Neural cell (in vitro differentiated cells): ENCODE data around the gene GTF3C2. TPM values are rescaled to one million over a fixed set of nuclear protein-coding genes. Genes with fewer than 3 reads are reported as not detected.

Experiments used
- H2AFZ ChIP-seq: fragments of 200-600, 300-800 bp; sonication (generic), shearing (Covaris generic); 2 replicates; pipeline ENCODE4 v1.6.0; 2014; ENCODE audit warnings: low read depth, mild to moderate bottlenecking, antibody characterized with exemption, low read length, moderate library complexity
- H3F3A ChIP-seq: fragments of 200-600 bp; shearing (Covaris generic); 2 replicates; pipeline ENCODE4 v1.6.1; 2016; ENCODE audit warnings: mild to moderate bottlenecking, moderate library complexity, mixed read lengths, antibody characterized with exemption, low read length; ENCODE audit not compliant: insufficient read depth, poor library complexity, severe bottlenecking
- H3K27ac ChIP-seq: fragments of 200-600, 300-800 bp; sonication (generic), shearing (Covaris generic); 2 replicates; pipeline ENCODE4 v1.5.1; 2014; ENCODE audit warnings: mild to moderate bottlenecking, low read length, moderate library complexity
- H3K27me3 ChIP-seq: fragments of 300-800, 200-600 bp; sonication (generic), shearing (Covaris generic); 2 replicates; pipeline ENCODE4 v1.6.0; 2014; ENCODE audit warnings: mild to moderate bottlenecking, low read depth, low read length, moderate library complexity; ENCODE audit not compliant: insufficient read depth
- H3K36me3 ChIP-seq: fragments of 300-800, 200-600 bp; sonication (generic), shearing (Covaris generic); 2 replicates; pipeline ENCODE4 v1.5.1; 2014; ENCODE audit warnings: mild to moderate bottlenecking, antibody characterized with exemption, low read length, moderate library complexity; ENCODE audit not compliant: insufficient read depth
- H3K4me2 ChIP-seq: fragments of 300-800, 200-600 bp; sonication (generic), shearing (Covaris generic); 2 replicates; pipeline ENCODE4 v1.6.0; 2014; ENCODE audit warnings: mild to moderate bottlenecking, low read length
- H3K4me3 ChIP-seq: fragments of 300-800, 200-600 bp; sonication (generic), shearing (Covaris generic); 2 replicates; pipeline ENCODE4 v1.5.1; 2014; ENCODE audit warnings: mild to moderate bottlenecking, low read length, moderate library complexity
- H3K79me2 ChIP-seq: fragments of 200-600 bp; shearing (Covaris generic); replicated peaks from 2 replicates; pipeline ENCODE4 v1.6.0; 2014; ENCODE audit warnings: mild to moderate bottlenecking, low read length, moderate library complexity; ENCODE audit not compliant: insufficient read depth
- H3K9ac ChIP-seq: fragments of 300-800, 200-600 bp; sonication (generic), shearing (Covaris generic); 2 replicates; pipeline ENCODE4 v1.6.1; 2016; ENCODE audit warnings: mild to moderate bottlenecking, low read length, mixed read lengths
- H3K9me2 ChIP-seq: fragments of 200-600 bp; shearing (Covaris generic); 2 replicates; pipeline ENCODE4 v1.6.1; 2016; ENCODE audit warnings: mild to moderate bottlenecking, low read length, mixed read lengths; ENCODE audit not compliant: insufficient read depth
- H3K9me3 ChIP-seq: fragments of 200-600, 300-800 bp; sonication (generic), shearing (Covaris generic); 2 replicates; pipeline ENCODE4 v1.6.1; 2016; ENCODE audit warnings: mild to moderate bottlenecking, mixed run types, low read length, moderate library complexity, mixed read lengths
- H4K20me1 ChIP-seq: fragments of 200-600 bp; shearing (Covaris generic); 2 replicates; pipeline ENCODE4 v1.6.1; 2016; ENCODE audit warnings: mild to moderate bottlenecking, mixed run types; ENCODE audit not compliant: insufficient read depth
- CTCF ChIP-seq: fragments of 450-650 bp; IDR thresholded peaks from 2 replicates; pipeline ENCODE4 v1.5.1; 2014; ENCODE audit warnings: antibody characterized with exemption, mild to moderate bottlenecking, moderate library complexity; ENCODE audit not compliant: poor library complexity, severe bottlenecking
- EP300 ChIP-seq: fragments of 450-650 bp; conservative IDR thresholded peaks from 2 replicates; pipeline ENCODE4 v1.6.1; 2014; ENCODE audit warnings: antibody characterized with exemption, mild to moderate bottlenecking, moderate library complexity; ENCODE audit not compliant: poor library complexity, severe bottlenecking
- EZH2 ChIP-seq: fragments of 200-600, 300-800 bp; shearing (Covaris generic), sonication (generic); IDR thresholded peaks from 2 replicates; pipeline ENCODE4 v1.6.1; 2014; ENCODE audit warnings: antibody characterized with exemption, low read length, borderline replicate concordance, mild to moderate bottlenecking; ENCODE audit not compliant: insufficient read depth, poor library complexity, severe bottlenecking
- MXI1 ChIP-seq: fragments of 450-650 bp; conservative IDR thresholded peaks from 2 replicates; pipeline ENCODE4 v1.6.1; 2014; ENCODE audit warnings: antibody characterized with exemption, mild to moderate bottlenecking; ENCODE audit not compliant: poor library complexity, severe bottlenecking
- POLR2AphosphoS5 ChIP-seq: IDR thresholded peaks from 2 replicates; pipeline ENCODE4 v1.6.1; 2012
- RAD21 ChIP-seq: fragments of 450-650 bp; conservative IDR thresholded peaks from 2 replicates; pipeline ENCODE4 v1.6.1; 2014; ENCODE audit warnings: antibody characterized with exemption, mild to moderate bottlenecking, moderate library complexity
- REST ChIP-seq: IDR thresholded peaks from 2 replicates; pipeline ENCODE4 v1.6.1; 2012; ENCODE audit warnings: borderline replicate concordance
- SMC3 ChIP-seq: fragments of 450-650 bp; conservative IDR thresholded peaks from 2 replicates; pipeline ENCODE4 v1.6.1; 2014; ENCODE audit warnings: antibody characterized with exemption, mild to moderate bottlenecking, moderate library complexity; ENCODE audit not compliant: poor library complexity
- TAF1 ChIP-seq: IDR thresholded peaks from 2 replicates; pipeline ENCODE4 v1.6.1; 2012; ENCODE audit warnings: low read depth
- polyA plus RNA-seq: library from polyadenylated mRNA; depleted of rRNA; stranded (reverse); fragments of >200 nt; gene quantifications from 2 replicates; pipeline ENCODE4 v1.2.3, GENCODE V29; 2014

The GTF3C2 gene
- polyA plus RNA-seq, 1 donor from 2014 or later: 27.8 TPM

DNA sequence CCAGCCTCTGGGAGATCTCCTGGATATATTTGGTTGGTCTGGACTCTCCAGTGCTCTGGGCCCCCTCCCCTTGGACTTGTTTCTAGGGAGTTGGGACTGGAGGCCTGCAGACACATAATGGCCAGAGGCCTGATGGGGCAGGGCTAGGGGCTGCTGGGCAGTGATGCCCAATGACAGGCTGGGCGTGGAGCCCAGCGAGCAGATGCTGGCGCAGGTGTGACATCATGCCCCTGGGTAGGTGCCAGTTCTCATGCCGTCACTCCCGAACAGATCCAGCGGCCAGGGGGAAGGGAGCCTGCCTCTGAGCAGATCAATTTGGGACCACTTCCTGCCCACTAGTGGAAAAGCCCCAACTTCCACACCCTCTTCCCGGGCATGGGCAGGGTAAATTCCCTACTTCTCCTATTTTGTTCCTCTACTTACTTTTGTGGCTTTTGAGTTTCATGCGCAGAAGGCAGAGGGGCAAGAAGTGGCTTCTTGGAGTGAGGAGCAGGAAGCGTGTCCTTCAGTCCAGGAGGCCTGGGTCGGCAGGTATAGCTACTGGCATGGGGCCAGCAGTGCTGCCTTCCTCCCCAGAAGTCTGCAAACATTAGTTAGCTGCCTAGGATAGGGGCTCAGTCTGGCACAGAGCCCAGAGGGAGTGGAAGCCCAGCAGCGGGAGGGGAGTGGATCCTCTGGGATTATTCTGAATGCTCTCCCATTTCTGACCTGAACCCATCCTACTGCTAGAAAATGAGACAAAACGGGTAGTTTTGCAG, 39.7 kb downstream of the GTF3C2 start:
- H3K9ac ChIP-seq: no peak overlapping the region
- H3K4me3 ChIP-seq: no peak overlapping the region
- H3F3A ChIP-seq: no peaks in the 10 kb centered on the region
- no peak overlapping the region for H3K27ac ChIP-seq
- no peaks in the 10 kb centered on the region for H3K9me2 ChIP-seq
- H3K36me3 ChIP-seq: no peaks in the 10 kb centered on the region
- H3K4me2 ChIP-seq: no peak overlapping the region
- H3K27me3 ChIP-seq: no peaks in the 10 kb centered on the region
- no peaks in the 10 kb centered on the region for H3K9me3 ChIP-seq
- TF ChIP-seq RAD21 (no peak), MXI1 (no peak), REST (no peak), SMC3 (no peak), EP300 (no peak), POLR2AphosphoS5 (no peak), CTCF (no peak), TAF1 (no peak), EZH2 (no peak)
- H4K20me1 ChIP-seq: no peaks in the 10 kb centered on the region
- H2AFZ ChIP-seq: no peak overlapping the region
- peaks cover under 1% of the 10 kb centered on the region for H3K79me2 ChIP-seq

DNA sequence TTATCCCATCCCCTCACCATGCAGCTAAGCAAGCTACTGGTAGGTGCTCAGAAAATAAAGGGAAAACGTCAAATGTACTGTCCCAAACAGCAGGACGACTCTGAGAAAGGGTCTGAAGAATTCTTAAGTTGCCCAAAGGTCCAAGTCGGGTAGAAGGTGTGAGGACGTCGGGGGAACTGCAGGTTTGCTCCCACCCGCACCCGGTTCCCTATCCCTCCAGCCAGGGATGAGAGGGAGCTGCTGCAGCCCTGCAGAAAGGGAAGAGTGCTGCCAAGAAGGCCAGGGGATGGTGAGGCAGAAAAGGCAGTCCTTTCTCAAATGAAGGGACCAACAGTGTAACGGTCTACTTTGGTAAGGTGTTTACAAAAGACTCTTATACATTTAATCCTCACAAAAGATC, 41.4 kb downstream of the GTF3C2 start:
- TF ChIP-seq REST: no peak
- no peak for TF ChIP-seq MXI1
- no peak overlapping the region for H3K9ac ChIP-seq
- no peaks in the 10 kb centered on the region for H3K36me3 ChIP-seq
- no peak overlapping the region for H3K4me3 ChIP-seq
- no peaks in the 10 kb centered on the region for H3K27me3 ChIP-seq
- no peak overlapping the region for H3K27ac ChIP-seq
- H3F3A ChIP-seq: no peaks in the 10 kb centered on the region
- H3K9me3 ChIP-seq: no peaks in the 10 kb centered on the region
- H3K4me2 ChIP-seq: no peak overlapping the region
- no peak overlapping the region for H2AFZ ChIP-seq
- H3K9me2 ChIP-seq: no peaks in the 10 kb centered on the region
- no peaks in the 10 kb centered on the region for H4K20me1 ChIP-seq
- no peaks in the 10 kb centered on the region for H3K79me2 ChIP-seq
